ENCODE measurements around the gene CT45A8.
"Not testable (repeated sequence)": the region's sequence is repeated elsewhere in the genome, so short reads cannot be mapped to it uniquely, and the experiment has no call there.

The CT45A8 gene

GRCh38 chrX:135854438-135854837, at the start of gene CT45A8:
Gene CT45A8, minus strand, starts transcription at chrX:135854538. Its CDS starts 3,755 bp downstream, at chrX:135850783.
- not testable (repeated sequence) for DNase-seq (ENCODE audit: low read depth); H3K4me3 ChIP-seq (ENCODE audit: low read depth, low read length)

- TF ChIP-seq, protein P1, sequence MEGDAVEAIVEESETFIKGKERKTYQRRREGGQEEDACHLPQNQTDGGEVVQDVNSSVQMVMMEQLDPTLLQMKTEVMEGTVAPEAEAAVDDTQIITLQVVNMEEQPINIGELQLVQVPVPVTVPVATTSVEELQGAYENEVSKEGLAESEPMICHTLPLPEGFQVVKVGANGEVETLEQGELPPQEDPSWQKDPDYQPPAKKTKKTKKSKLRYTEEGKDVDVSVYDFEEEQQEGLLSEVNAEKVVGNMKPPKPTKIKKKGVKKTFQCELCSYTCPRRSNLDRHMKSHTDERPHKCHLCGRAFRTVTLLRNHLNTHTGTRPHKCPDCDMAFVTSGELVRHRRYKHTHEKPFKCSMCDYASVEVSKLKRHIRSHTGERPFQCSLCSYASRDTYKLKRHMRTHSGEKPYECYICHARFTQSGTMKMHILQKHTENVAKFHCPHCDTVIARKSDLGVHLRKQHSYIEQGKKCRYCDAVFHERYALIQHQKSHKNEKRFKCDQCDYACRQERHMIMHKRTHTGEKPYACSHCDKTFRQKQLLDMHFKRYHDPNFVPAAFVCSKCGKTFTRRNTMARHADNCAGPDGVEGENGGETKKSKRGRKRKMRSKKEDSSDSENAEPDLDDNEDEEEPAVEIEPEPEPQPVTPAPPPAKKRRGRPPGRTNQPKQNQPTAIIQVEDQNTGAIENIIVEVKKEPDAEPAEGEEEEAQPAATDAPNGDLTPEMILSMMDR (IDR thresholded peaks at IDR 0.05; ENCODE audit: insufficient read depth, low read depth, low read length, missing control alignments): no peak
- no peak within 1 kb of the TSS for H3K4me3 ChIP-seq (ENCODE audit: low read depth, low read length)
- no peak for DNase-seq (ENCODE audit: low read depth)
Measured at GRCh38 chrX:135893294-135893817, 39.0 kb upstream of the CT45A8 start, which contains the start of the genes CT45A10 and SAGE1. Gene CT45A10, minus strand, starts transcription at chrX:135893444. Its CDS starts 8,100 bp downstream, at chrX:135885344. Gene SAGE1, plus strand, starts transcription at chrX:135893716. Its CDS starts 2,527 bp downstream, at chrX:135896243.

- DNase-seq (ENCODE audit: low read depth): no peak
- no peak overlapping the region for H3K4me3 ChIP-seq (ENCODE audit: low read depth, low read length)
- TF ChIP-seq, protein P1 (IDR thresholded peaks at IDR 0.05; ENCODE audit: insufficient read depth, low read depth, low read length, missing control alignments): no peak
Measured at GRCh38 chrX:135892781-135893180, 38.4 kb upstream of the CT45A8 start.

- H3K4me3 ChIP-seq (ENCODE audit: low read depth, low read length): no peak overlapping the region
- TF ChIP-seq, protein P1 (IDR thresholded peaks at IDR 0.05; ENCODE audit: insufficient read depth, low read depth, low read length, missing control alignments): no peak
- DNase-seq (ENCODE audit: low read depth): no peak
Measured at GRCh38 chrX:135890087-135890585, 35.8 kb upstream of the CT45A8 start.

DNA sequence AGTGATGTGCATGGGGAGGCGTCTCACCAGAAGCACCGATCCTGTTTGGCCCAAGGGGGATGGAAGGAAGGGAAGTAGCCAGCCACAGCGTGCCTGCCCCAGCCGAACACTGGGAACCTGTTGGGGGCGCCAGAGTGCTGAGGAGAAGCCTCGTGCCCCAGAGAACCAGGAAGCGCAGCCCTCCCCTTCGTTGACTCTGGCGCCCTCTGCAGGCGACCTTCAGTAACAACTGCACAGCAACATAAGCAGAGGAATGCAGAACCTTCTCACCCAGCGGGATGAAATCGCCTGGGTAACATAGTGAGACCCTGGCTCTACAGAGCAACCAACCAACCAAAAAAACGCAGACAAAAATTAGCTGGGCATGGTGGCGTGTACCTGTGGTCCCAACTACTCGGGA, 34.6 kb upstream of the CT45A8 start:
- TF ChIP-seq, protein P1 (IDR thresholded peaks at IDR 0.05; ENCODE audit: insufficient read depth, low read depth, low read length, missing control alignments): peak; percentile 27
- DNase-seq (ENCODE audit: low read depth): peak; percentile 37

GRCh38 chrX:135888230-135888629, 33.9 kb upstream of the CT45A8 start:
- H3K4me3 ChIP-seq (ENCODE audit: low read depth, low read length); DNase-seq (ENCODE audit: low read depth): not testable (repeated sequence)

More for the DNA sequence above, 34.6 kb upstream of the CT45A8 start:
- H3K4me3 ChIP-seq (ENCODE audit: low read depth, low read length): not testable (repeated sequence)

DNA sequence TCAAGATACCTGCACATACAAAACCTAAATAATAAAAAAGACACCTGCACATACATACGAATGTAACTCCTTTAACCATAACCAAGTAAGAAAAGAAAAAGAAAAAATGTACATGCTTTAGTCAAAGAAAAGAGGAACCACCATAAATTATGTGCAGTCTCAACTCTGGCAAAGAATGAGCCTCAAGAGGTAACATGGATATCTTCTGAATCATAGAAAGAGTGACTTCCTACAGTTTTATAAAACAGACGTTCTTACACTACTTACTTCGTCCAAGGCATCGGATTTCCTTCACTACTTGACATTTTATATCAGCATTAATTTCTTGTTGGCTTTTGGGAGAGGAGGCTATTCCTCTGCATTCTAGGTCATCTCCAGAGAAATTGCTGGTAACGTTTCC, 28.4 kb upstream of the CT45A8 start:
- DNase-seq (ENCODE audit: low read depth); H3K4me3 ChIP-seq (ENCODE audit: low read depth, low read length): not testable (repeated sequence)

GRCh38 chrX:135871712-135872111, 17.4 kb upstream of the CT45A8 start, which contains the start of gene CT45A9:
Gene CT45A9, minus strand, starts transcription at chrX:135871812. Its CDS starts 3,751 bp downstream, at chrX:135868061.
- not testable (repeated sequence) for DNase-seq (ENCODE audit: low read depth); H3K4me3 ChIP-seq (ENCODE audit: low read depth, low read length)

DNA sequence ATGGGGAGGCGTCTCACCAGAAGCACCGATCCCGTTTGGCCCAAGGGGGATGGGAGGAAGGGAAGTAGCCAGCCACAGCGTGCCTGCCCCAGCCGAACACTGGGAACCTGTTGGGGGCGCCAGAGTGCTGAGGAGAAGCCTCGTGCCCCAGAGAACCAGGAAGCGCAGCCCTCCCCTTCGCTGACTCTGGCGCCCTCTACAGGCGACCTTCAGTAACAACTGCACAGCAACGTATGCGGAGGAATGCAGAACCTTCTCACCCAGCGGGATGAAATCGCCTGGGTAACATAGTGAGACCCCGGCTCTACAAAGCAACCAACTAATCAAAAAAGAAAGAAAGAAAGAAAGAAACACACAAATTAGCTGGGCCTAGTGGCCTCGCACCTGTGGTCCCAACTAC, 17.2 kb downstream of the CT45A8 start, which contains the start of gene CT45A7:
Gene CT45A7, minus strand, starts transcription at position 101 of the 400 bp plus-strand sequence. CDS start 3,747 bp downstream, outside the sequence.
- DNase-seq (ENCODE audit: low read depth); H3K4me3 ChIP-seq (ENCODE audit: low read depth, low read length): not testable (repeated sequence)

DNA sequence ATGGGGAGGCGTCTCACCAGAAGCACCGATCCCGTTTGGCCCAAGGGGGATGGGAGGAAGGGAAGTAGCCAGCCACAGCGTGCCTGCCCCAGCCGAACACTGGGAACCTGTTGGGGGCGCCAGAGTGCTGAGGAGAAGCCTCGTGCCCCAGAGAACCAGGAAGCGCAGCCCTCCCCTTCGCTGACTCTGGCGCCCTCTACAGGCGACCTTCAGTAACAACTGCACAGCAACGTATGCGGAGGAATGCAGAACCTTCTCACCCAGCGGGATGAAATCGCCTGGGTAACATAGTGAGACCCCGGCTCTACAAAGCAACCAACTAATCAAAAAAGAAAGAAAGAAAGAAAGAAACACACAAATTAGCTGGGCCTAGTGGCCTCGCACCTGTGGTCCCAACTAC, 34.4 kb downstream of the CT45A8 start, which contains the start of gene CT45A2:
Gene CT45A2, minus strand, starts transcription at position 101 of the 400 bp plus-strand sequence. CDS start 3,747 bp downstream, outside the sequence.
- not testable (repeated sequence) for DNase-seq (ENCODE audit: low read depth); H3K4me3 ChIP-seq (ENCODE audit: low read depth, low read length)

GRCh38 chrX:135802687-135803086, 51.7 kb downstream of the CT45A8 start, which contains the start of gene CT45A6:
Gene CT45A6, minus strand, starts transcription at chrX:135802787. Its CDS starts 3,794 bp downstream, at chrX:135798993.
- not testable (repeated sequence) for H3K4me3 ChIP-seq (ENCODE audit: low read depth, low read length); DNase-seq (ENCODE audit: low read depth)
